ENCODE measurements around the gene CPEB4. TPM values are rescaled to one million over a fixed set of nuclear protein-coding genes. Genes with fewer than 3 reads are reported as not detected.

Gene CPEB4
- total RNA-seq, 1 donor from 2014 or later, result 27.9 TPM

GRCh38 chr5:173902334-173902733 is 14.2 kb downstream of the CPEB4 start:
- Histone ChIP-seq H3K27me3 (ENCODE audit: control insufficient read depth, insufficient read depth, low read length) (no peaks in the 10 kb centered on the region), H3K36me3 (ENCODE audit: control insufficient read depth, insufficient read depth, low read length) (no peaks in the 10 kb centered on the region), H3K4me3 (ENCODE audit: low read depth, low read length) (no peak overlapping the region)
- FAIRE-seq (no peak), DNase-seq (ENCODE audit: low read depth) (no peak)
- TF ChIP-seq CTCF (IDR thresholded peaks at IDR 0.05; ENCODE audit: insufficient read depth, low read length, severe bottlenecking), result no peak

- no peaks in the 10 kb centered on the region for H3K27me3 ChIP-seq (ENCODE audit: control insufficient read depth, insufficient read depth, low read length)
- H3K4me3 ChIP-seq (ENCODE audit: low read depth, low read length), result no peak overlapping the region
- TF ChIP-seq CTCF (IDR thresholded peaks at IDR 0.05; ENCODE audit: insufficient read depth, low read length, severe bottlenecking), result no peak
- H3K36me3 ChIP-seq (ENCODE audit: control insufficient read depth, insufficient read depth, low read length), result no peaks in the 10 kb centered on the region
- FAIRE-seq, result no peak
- peak; percentile 39 for DNase-seq (ENCODE audit: low read depth)
These were observed 14.6 kb downstream of the CPEB4 start for GRCh38 chr5:173902743-173903142.

GRCh38 chr5:173903396-173904140 is 15.4 kb downstream of the CPEB4 start:
- Histone ChIP-seq H3K36me3 (ENCODE audit: control insufficient read depth, insufficient read depth, low read length) (no peaks in the 10 kb centered on the region), H3K4me3 (ENCODE audit: low read depth, low read length) (no peak overlapping the region), H3K27me3 (ENCODE audit: control insufficient read depth, insufficient read depth, low read length) (no peaks in the 10 kb centered on the region)
- DNase-seq (ENCODE audit: low read depth) (no peak), FAIRE-seq (no peak)
- no peak for TF ChIP-seq CTCF (IDR thresholded peaks at IDR 0.05; ENCODE audit: insufficient read depth, low read length, severe bottlenecking)

GRCh38 chr5:173904151-173904550 is 16.0 kb downstream of the CPEB4 start:
- DNase-seq (ENCODE audit: low read depth) (no peak), FAIRE-seq (no peak)
- no peak for TF ChIP-seq CTCF (IDR thresholded peaks at IDR 0.05; ENCODE audit: insufficient read depth, low read length, severe bottlenecking)
- H3K27me3 ChIP-seq (ENCODE audit: control insufficient read depth, insufficient read depth, low read length), result no peaks in the 10 kb centered on the region
- no peak overlapping the region for H3K4me3 ChIP-seq (ENCODE audit: low read depth, low read length)
- H3K36me3 ChIP-seq (ENCODE audit: control insufficient read depth, insufficient read depth, low read length), result no peaks in the 10 kb centered on the region

GRCh38 chr5:173907284-173907683 is 19.1 kb downstream of the CPEB4 start:
- DNase-seq (ENCODE audit: low read depth) (no peak), FAIRE-seq (no peak)
- no peak for TF ChIP-seq CTCF (IDR thresholded peaks at IDR 0.05; ENCODE audit: insufficient read depth, low read length, severe bottlenecking)
- Histone ChIP-seq H3K36me3 (ENCODE audit: control insufficient read depth, insufficient read depth, low read length) (no peaks in the 10 kb centered on the region), H3K4me3 (ENCODE audit: low read depth, low read length) (no peak overlapping the region), H3K27me3 (ENCODE audit: control insufficient read depth, insufficient read depth, low read length) (no peaks in the 10 kb centered on the region)

Measured in bronchial epithelial cell (primary cell).